ENCODE results near the gene ZBTB7C.

- TF ChIP-seq TEAD4 (IDR thresholded peaks at IDR 0.05; ENCODE audit: low read depth, low read length), result no peak
- no peak for TF ChIP-seq JUN (IDR thresholded peaks at IDR 0.05; ENCODE audit: low read depth, low read length)
- no peak for TF ChIP-seq MAX (IDR thresholded peaks at IDR 0.05)
- no peak for TF ChIP-seq YY1 (IDR thresholded peaks at IDR 0.05; ENCODE audit: low read depth, low read length)
- TF ChIP-seq CTCF (IDR thresholded peaks at IDR 0.05; ENCODE audit: control extremely low read depth in 1 of 3, insufficient read depth in 1 of 3, low read depth in 1 of 3, low read length in 3 of 3), result no peak
- no peak for TF ChIP-seq JUND (IDR thresholded peaks at IDR 0.05; ENCODE audit: low read length)
- TF ChIP-seq CBX8 (IDR thresholded peaks at IDR 0.05; ENCODE audit: borderline replicate concordance, low read depth, low read length), result no peak
- no peak for TF ChIP-seq EZH2 (IDR thresholded peaks at IDR 0.05; ENCODE audit: low read depth, low read length, severe bottlenecking)
- no peak for TF ChIP-seq RAD21 (IDR thresholded peaks at IDR 0.05 in 1 of 2, conservative IDR thresholded peaks at IDR 0.05 in 1 of 2; ENCODE audit: low read depth in 2 of 2, low read length in 2 of 2)
- TF ChIP-seq SP1 (IDR thresholded peaks at IDR 0.05; ENCODE audit: low read depth, low read length), result no peak
- TF ChIP-seq NRF1 (IDR thresholded peaks at IDR 0.05; ENCODE audit: low read depth, low read length), result no peak
- no peak for TF ChIP-seq EP300 (IDR thresholded peaks at IDR 0.05; ENCODE audit: borderline replicate concordance in 1 of 2, low read depth in 2 of 2, low read length in 2 of 2)
- TF ChIP-seq USF2 (IDR thresholded peaks at IDR 0.05; ENCODE audit: low read length), result no peak
- TF ChIP-seq BACH1 (IDR thresholded peaks at IDR 0.05; ENCODE audit: low read length), result no peak
Measured at GRCh38 chr18:48090021-48090420, 319.2 kb downstream of the ZBTB7C start.
